ENCODE data around the gene MAGEA8.
"Not testable (repeated sequence)": the region's sequence is repeated elsewhere in the genome, so short reads cannot be mapped to it uniquely, and the experiment has no call there.

Gene MAGEA8

GRCh38 chrX:149881081-149881711, at the start of gene MAGEA8:
Gene MAGEA8, plus strand, starts transcription at chrX:149881183. Its CDS starts 3,090 bp downstream, at chrX:149884273.
- DNase-seq (ENCODE audit: low read depth in 2 of 2): no peak

- no peak for DNase-seq (ENCODE audit: low read depth in 2 of 2)
Observed at GRCh38 chrX:149831473-149831872, 49.5 kb upstream of the MAGEA8 start.

- not testable (repeated sequence) for DNase-seq (ENCODE audit: low read depth in 2 of 2)
Observed at GRCh38 chrX:149836728-149837127, 44.3 kb upstream of the MAGEA8 start.

- DNase-seq (ENCODE audit: low read depth in 2 of 2): no peak
Observed at GRCh38 chrX:149837167-149837566, 43.8 kb upstream of the MAGEA8 start.

- DNase-seq (ENCODE audit: low read depth in 2 of 2): no peak
Observed at GRCh38 chrX:149837639-149838038, 43.3 kb upstream of the MAGEA8 start.

- DNase-seq (ENCODE audit: low read depth in 2 of 2): no peak
Observed at GRCh38 chrX:149841929-149842328, 39.1 kb upstream of the MAGEA8 start.

- no peak for DNase-seq (ENCODE audit: low read depth in 2 of 2)
Observed at GRCh38 chrX:149845385-149845784, 35.6 kb upstream of the MAGEA8 start.

- DNase-seq (ENCODE audit: low read depth in 2 of 2): no peak
Observed at GRCh38 chrX:149846789-149847188, 34.2 kb upstream of the MAGEA8 start.

GRCh38 chrX:149848855-149849254, 32.1 kb upstream of the MAGEA8 start:
- no peak for DNase-seq (ENCODE audit: low read depth in 2 of 2)

- DNase-seq (ENCODE audit: low read depth in 2 of 2): no peak
Observed at GRCh38 chrX:149849787-149850186, 31.2 kb upstream of the MAGEA8 start.

GRCh38 chrX:149851864-149852263, 29.1 kb upstream of the MAGEA8 start:
- no peak for DNase-seq (ENCODE audit: low read depth in 2 of 2)

- DNase-seq (ENCODE audit: low read depth in 2 of 2): no peak
Observed at GRCh38 chrX:149853925-149854324, 27.1 kb upstream of the MAGEA8 start.

- DNase-seq (ENCODE audit: low read depth in 2 of 2): no peak
Observed at GRCh38 chrX:149858592-149858991, 22.4 kb upstream of the MAGEA8 start.

- DNase-seq (ENCODE audit: low read depth in 2 of 2): no peak
Observed at GRCh38 chrX:149860445-149860844, 20.5 kb upstream of the MAGEA8 start.

GRCh38 chrX:149865390-149865789, 15.6 kb upstream of the MAGEA8 start:
- no peak for DNase-seq (ENCODE audit: low read depth in 2 of 2)

GRCh38 chrX:149867488-149867887, 13.5 kb upstream of the MAGEA8 start:
- DNase-seq (ENCODE audit: low read depth in 2 of 2): no peak

- no peak for DNase-seq (ENCODE audit: low read depth in 2 of 2)
Observed at GRCh38 chrX:149870840-149871239, 10.1 kb upstream of the MAGEA8 start.

- no peak for DNase-seq (ENCODE audit: low read depth in 2 of 2)
Observed at GRCh38 chrX:149871433-149871832, 9.6 kb upstream of the MAGEA8 start.

- DNase-seq (ENCODE audit: low read depth in 2 of 2): peak; percentile 45 to 51
Observed at GRCh38 chrX:149871940-149872339, 9.0 kb upstream of the MAGEA8 start.

GRCh38 chrX:149877157-149877556, 3.8 kb upstream of the MAGEA8 start:
- DNase-seq (ENCODE audit: low read depth in 2 of 2): no peak

- DNase-seq (ENCODE audit: low read depth in 2 of 2): no peak
Observed at GRCh38 chrX:149877636-149878035, 3.3 kb upstream of the MAGEA8 start.

- not testable (repeated sequence) for DNase-seq (ENCODE audit: low read depth in 2 of 2)
Observed at GRCh38 chrX:149890828-149891227, 9.8 kb downstream of the MAGEA8 start.

GRCh38 chrX:149898554-149898953, 17.6 kb downstream of the MAGEA8 start:
- DNase-seq (ENCODE audit: low read depth in 2 of 2): no peak

All from activated CD8-positive, alpha-beta memory T cell treated with anti-CD3 and anti-CD28 coated beads for 4 hours (primary cell).